UCSD-AML1 (cell line): ENCODE measurements around the gene FUS.

ENCODE experiments used
- DNase-seq: peaks from one replicate; lab custom pipeline; 2025; ENCODE audit not compliant: unreplicated experiment; lab: John Stamatoyannopoulos, UW

FUS gene

GRCh38 chr16:31225193-31225592, 45.3 kb downstream of the FUS start:
- no peak for DNase-seq

GRCh38 chr16:31228206-31228605, 48.3 kb downstream of the FUS start:
- DNase-seq, result no peak

GRCh38 chr16:31229501-31229900, 49.6 kb downstream of the FUS start:
- no peak for DNase-seq

- DNase-seq, result no peak
These were observed 58.1 kb downstream of the FUS start for GRCh38 chr16:31238041-31238440.
